K562 (cell line): ENCODE results near the gene MACROD2. TPM values are rescaled to one million over a fixed set of nuclear protein-coding genes. Genes with fewer than 3 reads are reported as not detected.

Source experiments
- ATAC-seq: fragments of 200-7000 bp; cut with Tn5 transposase; 3 replicates; pipeline ENCODE4 v1.9.1; 2020; ENCODE audit warnings: moderate library complexity
- BruUV-seq: library from RNA; stranded (reverse); fragments of 400-500 nt; replicated peaks from 2 replicates; lab custom pipeline; 2021; lab: Mats Ljungman, UMichigan
- CTCF ChIA-PET: fragments of 300-600 bp; formaldehyde crosslinking; extraction: SDS; loops from one replicate; lab custom pipeline; 2021; ENCODE audit warnings: low intra/inter-chr PET ratio; lab: Yijun Ruan, JAX
- POLR2A ChIA-PET: fragments of 300-600, 350-650 bp; sonication (Branson Sonifier 250); formaldehyde crosslinking; extraction: SDS; loops from one replicate; lab custom pipeline; 2021; ENCODE audit warnings: antibody characterized with exemption, inconsistent platforms; lab: Yijun Ruan, JAX
- DNase-seq, 4 experiments: peaks; one replicate each; pipeline versions ENCODE4 v3.0.0 to v3.0.0-alpha.2; 2011 to 2018; ENCODE audit warnings: low spot score in 3 of 4, mixed read lengths in 3 of 4; ENCODE audit errors: extremely low read depth in 1 of 4
- FAIRE-seq: peaks from 2 replicates; lab custom pipeline; 2011; peaks lifted over from hg19 to GRCh38; lab: Jason Lieb, UNC
- H2AFZ ChIP-seq: 2 replicates; pipeline ENCODE4 v1.6.0; 2011; ENCODE audit warnings: low read depth, low read length, control low read depth, inconsistent platforms
- H3K27ac ChIP-seq: fragments of 200-600 bp; 3 replicates; pipeline ENCODE4 v1.8.0; 2011; ENCODE audit warnings: low read depth, mild to moderate bottlenecking, control low read depth, inconsistent platforms, low read length, moderate library complexity, mixed read lengths; ENCODE audit errors: extremely low read depth
- H3K27me3 ChIP-seq, 2 experiments: fragments of 300-600 bp in 1 of 2; 2 replicates in 1 of 2; 3 replicates in 1 of 2; pipeline versions ENCODE4 v1.6.0 to v1.8.0; 2011; ENCODE audit warnings: inconsistent platforms in 2 of 2, low read length in 2 of 2, mild to moderate bottlenecking in 1 of 2, mixed read lengths in 1 of 2, moderate library complexity in 1 of 2; ENCODE audit not compliant: control insufficient read depth in 2 of 2, insufficient read depth in 2 of 2
- H3K36me3 ChIP-seq: fragments of 300-600 bp; 3 replicates; pipeline ENCODE4 v1.8.0; 2011; ENCODE audit warnings: mild to moderate bottlenecking, low read length, inconsistent platforms; ENCODE audit not compliant: control insufficient read depth, insufficient read depth
- H3K4me1 ChIP-seq, 2 experiments: fragments of 200-600 bp in 1 of 2; replicated peaks in 1 of 2; 2 replicates in 1 of 2; 3 replicates in 1 of 2; pipeline versions ENCODE4 v1.5.1 to v1.8.0; 2011; ENCODE audit warnings: inconsistent platforms in 2 of 2, low read length in 2 of 2, mild to moderate bottlenecking in 1 of 2, mixed read lengths in 1 of 2, moderate library complexity in 1 of 2; ENCODE audit not compliant: control insufficient read depth in 2 of 2, insufficient read depth in 2 of 2
- H3K4me2 ChIP-seq: 2 replicates; pipeline ENCODE4 v1.6.1; 2011; ENCODE audit warnings: low read length, control low read depth, inconsistent platforms, mixed read lengths; ENCODE audit not compliant: insufficient read depth
- H3K4me3 ChIP-seq: fragments of 200-600 bp; sonication (generic), shearing (Covaris generic); 2 replicates; pipeline ENCODE4 v1.5.1; 2016; ENCODE audit warnings: control low read depth, inconsistent platforms
- H3K79me2 ChIP-seq: fragments of 200-600 bp; 3 replicates; pipeline ENCODE4 v1.8.0; 2011; ENCODE audit warnings: low read length, inconsistent platforms; ENCODE audit not compliant: control insufficient read depth, insufficient read depth
- H3K9ac ChIP-seq, 2 experiments: 2 replicates each; pipeline versions ENCODE4 v1.6.0 to v1.6.1; 2011; ENCODE audit warnings: low read depth in 2 of 2, low read length in 2 of 2, control low read depth in 1 of 2, inconsistent platforms in 1 of 2, mild to moderate bottlenecking in 1 of 2, mixed read lengths in 1 of 2; ENCODE audit not compliant: insufficient read depth in 1 of 2
- H3K9me1 ChIP-seq: one replicate; pipeline ENCODE4 v1.6.0; 2011; ENCODE audit warnings: inconsistent platforms, mild to moderate bottlenecking, low read length, moderate library complexity; ENCODE audit not compliant: control insufficient read depth, insufficient read depth
- H3K9me3 ChIP-seq: replicated peaks from 2 replicates; pipeline ENCODE4 v1.5.1; 2011; ENCODE audit warnings: low read depth, low read length, inconsistent platforms; ENCODE audit not compliant: control insufficient read depth, insufficient read depth
- H4K20me1 ChIP-seq: replicated peaks from 2 replicates; pipeline ENCODE4 v1.6.1; 2011; ENCODE audit warnings: low read length, inconsistent platforms, mixed read lengths; ENCODE audit not compliant: control insufficient read depth, insufficient read depth
- AFF4 ChIP-seq: sonication (generic); formaldehyde crosslinking; IDR thresholded peaks from 2 replicates; pipeline ENCODE4 v1.8.0; 2023; ENCODE audit warnings: mild to moderate bottlenecking, missing genetic modification reagents
- BRD9 ChIP-seq: fragments of 450-650 bp; IDR thresholded peaks from 2 replicates; pipeline ENCODE4 v1.6.1; 2018; ENCODE audit warnings: low read depth; ENCODE audit not compliant: partially characterized antibody
- ELF4 ChIP-seq: fragments of 450-650 bp; formaldehyde crosslinking; IDR thresholded peaks from 2 replicates; pipeline ENCODE4 v1.4.0; 2022; ENCODE audit warnings: missing genetic modification characterization
- FOXO4 ChIP-seq: fragments of 450-650 bp; formaldehyde crosslinking; IDR thresholded peaks from 2 replicates; pipeline ENCODE4 v1.4.0; 2020; ENCODE audit warnings: mild to moderate bottlenecking, moderate library complexity
- MAFK ChIP-seq: IDR thresholded peaks from 2 replicates; pipeline ENCODE4 v1.6.1; 2011; ENCODE audit warnings: low read length, improper control_type of control experiment
- NFE2 ChIP-seq: IDR thresholded peaks from 2 replicates; pipeline ENCODE4 v1.6.1; 2014; ENCODE audit warnings: antibody characterized with exemption, low read depth
- RBBP5 ChIP-seq: fragments of 200-600 bp; sonication (generic); IDR thresholded peaks from 2 replicates; pipeline ENCODE4 v1.6.1; 2012; ENCODE audit warnings: borderline replicate concordance, mild to moderate bottlenecking, low read length, control low read depth, inconsistent platforms; ENCODE audit not compliant: insufficient read depth, poor library complexity, severe bottlenecking
- TRIM25 ChIP-seq: fragments of 450-650 bp; IDR thresholded peaks from 2 replicates; pipeline ENCODE4 v1.7.0; 2016; ENCODE audit warnings: borderline replicate concordance
- ZNF766 ChIP-seq: fragments of 200-800 bp; sonication (Bioruptor generic); conservative IDR thresholded peaks from 2 replicates; pipeline ENCODE4 v1.6.1; 2016; ENCODE audit warnings: missing genetic modification characterization, missing compliant biosample characterization
- in situ Hi-C: fragments of 300-500 bp; cut with MboI; formaldehyde crosslinking; loops from 4 replicates; pipeline ENCODE4 v1.15.0; 2018; ENCODE audit warnings: inconsistent platforms, mixed read lengths
- intact Hi-C: fragments of 100-400 bp; cut with micrococcal nuclease; formaldehyde crosslinking; loops from 2 replicates; pipeline ENCODE4 v1.14.2; 2022
- polyA plus RNA-seq, 8 experiments: library from polyadenylated mRNA; depleted of rRNA in 4 of 8; stranded (reverse) in 5 of 8; unstranded in 3 of 8; fragments of >200 nt; fragmentation: Nextera tagmentation in 2 of 8; fragmentation: Illumina TruSeq in 1 of 8; extraction: Ambion mirVana in 2 of 8; extraction: Trizol in 1 of 8; gene quantifications; 2 replicates each; pipeline versions ENCODE4 v1.2.1 to v1.2.3, GENCODE V29; 2011 to 2014; ENCODE audit warnings: inconsistent platforms in 1 of 8, missing spikeins in 1 of 8
- total RNA-seq, 7 experiments: library from RNA; depleted of rRNA in 6 of 7; stranded (reverse); fragments of >200 nt in 6 of 7; fragmentation: Illumina TruSeq in 2 of 7; extraction: Trizol in 2 of 7; gene quantifications; 2 replicates each; pipeline versions ENCODE4 v1.2.1 to v1.2.3, GENCODE V29; 2011 to 2021; ENCODE audit warnings: low replicate concordance in 1 of 7
- TF ChIP-seq, protein P1 (sequence below): sonication (generic); formaldehyde crosslinking; IDR thresholded peaks from 2 replicates; pipeline ENCODE4 v1.8.0; 2022; ENCODE audit warnings: mild to moderate bottlenecking, missing genetic modification reagents
- TF ChIP-seq, protein P2 (sequence below), 3 experiments: fragments of 200-800 bp in 1 of 3; fragments of 250-450 bp in 1 of 3; fragments of 450-650 bp in 1 of 3; sonication (Bioruptor Pico) in 1 of 3; sonication (Bioruptor generic) in 1 of 3; formaldehyde crosslinking in 1 of 3; IDR thresholded peaks; 2 replicates each; pipeline versions ENCODE4 v1.6.1 to v1.8.0; 2016 to 2022; ENCODE audit warnings: mild to moderate bottlenecking in 2 of 3, missing genetic modification characterization in 2 of 3, missing compliant biosample characterization in 1 of 3, moderate library complexity in 1 of 3

The MACROD2 gene
- total and polyA plus RNA-seq, 9 of the 15 experiments (the other 6 are each of a cell fraction or from before 2014, with no cell fraction given), result not detected

- Histone ChIP-seq H3K9me3 (no peaks in the 10 kb centered on the region), H2AFZ (no peak overlapping the region), H4K20me1 (no peaks in the 10 kb centered on the region), H3K9me1 (no peaks in the 10 kb centered on the region), H3K4me3 (no peak overlapping the region), H3K27ac (no peak overlapping the region), H3K4me2 (no peak overlapping the region), H3K36me3 (no peaks in the 10 kb centered on the region), H3K9ac (no peak overlapping the region), H3K79me2 (no peaks in the 10 kb centered on the region), H3K27me3 (no peaks in the 10 kb centered on the region), H3K4me1 (no peaks in the 10 kb centered on the region)
- DNase-seq (no peak), ATAC-seq (no peak), FAIRE-seq (no peak)
- POLR2A ChIA-PET, result no interaction called here
- no TSS peak for BruUV-seq
- CTCF ChIA-PET, result no interaction called here
- in situ Hi-C loops, result no loop called here
- intact Hi-C loops, result no loop called here
- no peak for TF ChIP-seq AFF4 (CRISPR knock-in tag)
- no peak for TF ChIP-seq TRIM25
- TF ChIP-seq BRD9, result no peak
- no peak for TF ChIP-seq FOXO4 (CRISPR knock-in tag)
- TF ChIP-seq NFE2, result no peak
- TF ChIP-seq MAFK, result no peak
- no peak for TF ChIP-seq ELF4 (CRISPR knock-in tag)
- no peak for TF ChIP-seq RBBP5
- TF ChIP-seq, protein P1, sequence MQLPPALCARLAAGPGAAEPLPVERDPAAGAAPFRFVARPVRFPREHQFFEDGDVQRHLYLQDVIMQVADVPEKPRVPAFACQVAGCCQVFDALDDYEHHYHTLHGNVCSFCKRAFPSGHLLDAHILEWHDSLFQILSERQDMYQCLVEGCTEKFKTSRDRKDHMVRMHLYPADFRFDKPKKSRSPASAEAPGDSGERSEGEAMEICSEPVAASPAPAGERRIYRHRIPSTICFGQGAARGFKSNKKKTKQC (CRISPR knock-in tag), result no peak
- TF ChIP-seq ZNF766 (CRISPR knock-in tag), result no peak
- TF ChIP-seq, protein P2, sequence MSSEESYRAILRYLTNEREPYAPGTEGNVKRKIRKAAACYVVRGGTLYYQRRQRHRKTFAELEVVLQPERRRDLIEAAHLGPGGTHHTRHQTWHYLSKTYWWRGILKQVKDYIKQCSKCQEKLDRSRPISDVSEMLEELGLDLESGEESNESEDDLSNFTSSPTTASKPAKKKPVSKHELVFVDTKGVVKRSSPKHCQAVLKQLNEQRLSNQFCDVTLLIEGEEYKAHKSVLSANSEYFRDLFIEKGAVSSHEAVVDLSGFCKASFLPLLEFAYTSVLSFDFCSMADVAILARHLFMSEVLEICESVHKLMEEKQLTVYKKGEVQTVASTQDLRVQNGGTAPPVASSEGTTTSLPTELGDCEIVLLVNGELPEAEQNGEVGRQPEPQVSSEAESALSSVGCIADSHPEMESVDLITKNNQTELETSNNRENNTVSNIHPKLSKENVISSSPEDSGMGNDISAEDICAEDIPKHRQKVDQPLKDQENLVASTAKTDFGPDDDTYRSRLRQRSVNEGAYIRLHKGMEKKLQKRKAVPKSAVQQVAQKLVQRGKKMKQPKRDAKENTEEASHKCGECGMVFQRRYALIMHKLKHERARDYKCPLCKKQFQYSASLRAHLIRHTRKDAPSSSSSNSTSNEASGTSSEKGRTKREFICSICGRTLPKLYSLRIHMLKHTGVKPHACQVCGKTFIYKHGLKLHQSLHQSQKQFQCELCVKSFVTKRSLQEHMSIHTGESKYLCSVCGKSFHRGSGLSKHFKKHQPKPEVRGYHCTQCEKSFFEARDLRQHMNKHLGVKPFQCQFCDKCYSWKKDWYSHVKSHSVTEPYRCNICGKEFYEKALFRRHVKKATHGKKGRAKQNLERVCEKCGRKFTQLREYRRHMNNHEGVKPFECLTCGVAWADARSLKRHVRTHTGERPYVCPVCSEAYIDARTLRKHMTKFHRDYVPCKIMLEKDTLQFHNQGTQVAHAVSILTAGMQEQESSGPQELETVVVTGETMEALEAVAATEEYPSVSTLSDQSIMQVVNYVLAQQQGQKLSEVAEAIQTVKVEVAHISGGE (CRISPR knock-in tag; IDR thresholded peaks at IDR 0.05), result no peak
Observed at GRCh38 chr20:15627501-15627903, 1632.2 kb downstream of the MACROD2 start.
